CD4-positive, alpha-beta memory T cell (primary cell): ENCODE data around the gene MARK4. TPM values are rescaled to one million over a fixed set of nuclear protein-coding genes. Genes with fewer than 3 reads are reported as not detected.
A peak's percentile ranks its signal among the peaks of the same experiment; 100 is the strongest.

Experiments used
- CTCF ChIA-PET: fragments of 350-600 bp; sonication (Branson Sonifier 250); formaldehyde crosslinking; loops from one replicate; lab custom pipeline; 2021; ENCODE audit warnings: inconsistent platforms; ENCODE audit not compliant: partially characterized antibody; lab: Charles Lee
- POLR2A ChIA-PET: fragments of 350-600 bp; sonication (Branson Sonifier 250); formaldehyde crosslinking; loops from one replicate; lab custom pipeline; 2021; ENCODE audit not compliant: partially characterized antibody; lab: Charles Lee
- DNase-seq, 5 donors: peaks; one replicate each; pipeline versions ENCODE4 v3.0.0 to v3.0.0-alpha.2; 2020 to 2022; ENCODE audit warnings: mixed read lengths in 1 of 5
- H3K27ac ChIP-seq: one replicate; pipeline ENCODE4 v1.7.0; 2013; ENCODE audit warnings: low read depth, low read length
- H3K27me3 ChIP-seq: 2 replicates; pipeline ENCODE4 v1.7.0; 2013; ENCODE audit warnings: mild to moderate bottlenecking, low read length, moderate library complexity; ENCODE audit not compliant: insufficient read depth
- H3K36me3 ChIP-seq: 2 replicates; pipeline ENCODE4 v1.7.0; 2013; ENCODE audit warnings: mild to moderate bottlenecking, low read length, moderate library complexity; ENCODE audit not compliant: insufficient read depth
- H3K4me1 ChIP-seq: 2 replicates; pipeline ENCODE4 v1.7.0; 2013; ENCODE audit warnings: mild to moderate bottlenecking, low read length, moderate library complexity; ENCODE audit not compliant: insufficient read depth
- H3K4me3 ChIP-seq, 2 donors: one replicate each; pipeline ENCODE4 v1.7.0; 2013; ENCODE audit warnings: low read length in 2 of 2, mild to moderate bottlenecking in 1 of 2
- H3K9me3 ChIP-seq, 2 donors: one replicate each; pipeline ENCODE4 v1.7.0; 2013; ENCODE audit warnings: low read length in 2 of 2, control low read depth in 1 of 2; ENCODE audit not compliant: control insufficient read depth in 1 of 2
- H3K27ac Mint-ChIP-seq, 7 donors: one replicate each; pipeline ENCODE4 v1.8.0; 2020 to 2021; ENCODE audit warnings: mixed read lengths in 7 of 7, mild to moderate bottlenecking in 6 of 7, inconsistent platforms in 3 of 7, moderate library complexity in 3 of 7
- H3K27me3 Mint-ChIP-seq, 2 donors: one replicate each; pipeline ENCODE4 v1.8.0; 2020 to 2021; ENCODE audit warnings: mixed read lengths in 2 of 2
- H3K36me3 Mint-ChIP-seq, 2 donors: one replicate each; pipeline ENCODE4 v1.8.0; 2020 to 2021; ENCODE audit warnings: mixed read lengths in 2 of 2, inconsistent platforms in 1 of 2, mild to moderate bottlenecking in 1 of 2
- H3K4me1 Mint-ChIP-seq, 4 donors: one replicate each; pipeline ENCODE4 v1.8.0; 2020 to 2021; ENCODE audit warnings: mixed read lengths in 4 of 4, mild to moderate bottlenecking in 1 of 4
- H3K4me3 Mint-ChIP-seq, 8 donors: one replicate each; pipeline ENCODE4 v1.8.0; 2020 to 2021; ENCODE audit warnings: mixed read lengths in 8 of 8, mild to moderate bottlenecking in 7 of 8, moderate library complexity in 6 of 8, inconsistent platforms in 3 of 8
- H3K9me3 Mint-ChIP-seq, 8 donors: one replicate each; pipeline ENCODE4 v1.8.0; 2020 to 2021; ENCODE audit warnings: mixed read lengths in 8 of 8, mild to moderate bottlenecking in 5 of 8, inconsistent platforms in 3 of 8, moderate library complexity in 1 of 8
- intact Hi-C: fragments of 100-400 bp; cut with micrococcal nuclease; formaldehyde crosslinking; loops from one replicate; pipeline ENCODE4 v1.15.1; 2023
- polyA plus RNA-seq, 2 donors: library from polyadenylated mRNA; unstranded; fragments of 300-500 nt; fragmentation: Illumina TruSeq; gene quantifications; one replicate each; pipeline ENCODE4 v1.2.3, GENCODE V29; 2021
- total RNA-seq, 2 experiments: library from RNA; stranded (reverse); gene quantifications; one replicate each; pipeline ENCODE4 v1.2.3, GENCODE V29; 2021

MARK4 gene
- total and polyA plus RNA-seq, 4 experiments from 2014 or later: 0.11 to 25.2 (median 13.0) TPM

- intact Hi-C loops: no loop called here
- Mint-ChIP-seq H3K27me3 (no peaks in the 10 kb centered on the region), H3K36me3 (peaks cover 0 to 4% of the 10 kb centered on the region in 2 donors), H3K4me3 (peak overlapping the region; percentile 72 to 94 (median 83)), H3K9me3 (no peaks in the 10 kb centered on the region), H3K4me1 (peaks cover 21 to 49% (median 33%) of the 10 kb centered on the region in 4 donors), H3K27ac (peak overlapping the region in 6 of 7 donors; percentile 65 to 92 (median 82))
- Histone ChIP-seq H3K27me3 (no peaks in the 10 kb centered on the region), H3K27ac (peak overlapping the region; percentile 49), H3K36me3 (no peaks in the 10 kb centered on the region), H3K4me1 (peaks cover 50% of the 10 kb centered on the region), H3K9me3 (no peaks in the 10 kb centered on the region), H3K4me3 (peak overlapping the region; percentile 17 to 55)
- DNase-seq: peak in 2 of 5 donors; percentile 7 to 12
- ChIA-PET CTCF (no interaction called here), POLR2A (interaction anchor here (0.5 kb wide), 1 partner anchor 74 kb away, joined by 3 read pairs; the partner anchor contains the start of gene TRAPPC6A)
These were observed 632 bp downstream of the MARK4 start for GRCh38 chr19:45251452-45252354.

DNA sequence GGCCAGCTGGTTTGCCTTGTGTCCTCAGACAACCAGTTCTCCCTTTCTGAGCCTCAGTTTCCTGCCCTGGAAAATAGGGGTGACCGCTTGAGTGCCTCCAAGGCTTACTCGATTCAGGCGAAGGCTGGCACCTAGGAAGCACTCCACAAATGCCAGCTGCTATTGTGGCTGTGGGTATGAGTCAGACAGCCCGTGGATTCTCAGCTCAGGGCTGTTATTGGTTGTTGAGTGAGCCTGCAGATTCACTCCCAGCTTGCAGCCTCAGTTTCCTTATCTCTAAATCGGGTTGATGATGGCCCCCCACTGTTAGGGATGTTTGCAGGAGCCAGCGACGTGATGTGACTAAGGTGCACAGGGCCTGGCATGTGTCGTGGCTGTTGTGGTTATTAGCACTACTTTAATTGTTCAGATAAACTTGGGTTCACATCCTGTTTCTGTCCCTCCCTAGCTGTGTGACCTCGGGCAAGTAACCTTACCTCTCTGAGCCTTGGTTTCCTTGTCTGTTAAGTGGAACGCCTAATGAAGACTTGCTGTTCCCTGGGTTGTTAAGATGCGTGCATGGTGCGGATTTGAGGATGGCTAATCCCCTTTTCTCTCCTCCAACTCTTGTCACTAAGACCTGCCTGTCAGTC is 2.4 kb downstream of the MARK4 start:
- H3K36me3 Mint-ChIP-seq: peaks cover 3 to 4% of the 10 kb centered on the region in 2 donors
- peak overlapping the region in 6 of 7 donors; percentile 37 to 95 (median 89) for H3K27ac Mint-ChIP-seq
- peak overlapping the region; percentile 49 for H3K27ac ChIP-seq
- H3K36me3 ChIP-seq: no peaks in the 10 kb centered on the region
- H3K4me3 ChIP-seq: no peak overlapping the region
- H3K27me3 ChIP-seq: no peaks in the 10 kb centered on the region
- intact Hi-C loops: no loop called here
- H3K4me1 Mint-ChIP-seq: peaks cover 21 to 49% (median 32%) of the 10 kb centered on the region in 4 donors
- peaks cover 47% of the 10 kb centered on the region for H3K4me1 ChIP-seq
- ChIA-PET CTCF (interaction anchor here (1.2 to 1.5 kb wide), 2 partner anchors 10 to 194 kb away, joined by 3 read pairs; no protein-coding TSS in a partner anchor), POLR2A (no interaction called here)
- peak overlapping the region; percentile 46 to 94 (median 79) for H3K4me3 Mint-ChIP-seq
- no peaks in the 10 kb centered on the region for H3K27me3 Mint-ChIP-seq
- H3K9me3 ChIP-seq: no peaks in the 10 kb centered on the region
- no peaks in the 10 kb centered on the region for H3K9me3 Mint-ChIP-seq
- peak in 1 of 5 donors; percentile 6 for DNase-seq

DNA sequence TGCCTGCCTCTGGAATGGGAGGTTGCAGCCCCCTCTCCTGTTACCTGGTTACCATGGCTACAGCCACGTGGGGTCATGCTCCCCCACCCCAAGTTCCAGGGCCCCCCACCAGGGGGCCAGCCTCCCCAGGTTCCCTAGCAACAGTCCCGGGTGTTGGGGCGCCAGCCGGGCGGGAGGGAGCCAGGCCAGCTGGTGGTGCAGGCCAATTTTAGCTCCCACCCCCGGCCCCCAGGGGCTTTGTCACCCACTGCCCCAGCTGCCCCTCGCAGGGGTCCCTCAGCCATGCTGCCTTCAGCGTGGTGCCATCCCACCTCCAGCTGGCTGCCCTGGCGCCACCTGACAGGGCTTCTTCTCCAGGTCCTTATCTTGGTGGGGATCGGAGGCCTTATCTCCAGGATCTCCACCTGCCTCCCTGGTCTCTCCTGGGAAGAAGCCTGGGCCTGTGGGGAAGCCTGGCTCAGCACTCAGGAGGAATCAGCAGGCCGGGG is 3.0 kb downstream of the MARK4 start:
- H3K27ac ChIP-seq: no peak overlapping the region

GRCh38 chr19:45255611-45256157 is 4.6 kb downstream of the MARK4 start:
- Mint-ChIP-seq H3K9me3 (no peaks in the 10 kb centered on the region), H3K36me3 (peaks cover 3 to 4% of the 10 kb centered on the region in 2 donors), H3K4me3 (peak overlapping the region in 1 of 8 donors; percentile 20), H3K27me3 (no peaks in the 10 kb centered on the region), H3K27ac (no peak overlapping the region), H3K4me1 (peaks cover 20 to 43% (median 28%) of the 10 kb centered on the region in 4 donors)
- Histone ChIP-seq H3K4me3 (no peak overlapping the region), H3K27me3 (no peaks in the 10 kb centered on the region), H3K9me3 (no peaks in the 10 kb centered on the region), H3K4me1 (peaks cover 34% of the 10 kb centered on the region), H3K36me3 (no peaks in the 10 kb centered on the region), H3K27ac (no peak overlapping the region)
- intact Hi-C loops: no loop called here
- DNase-seq: no peak
- POLR2A ChIA-PET: no interaction called here
- CTCF ChIA-PET: no interaction called here

More for the DNA sequence above, 3.0 kb downstream of the MARK4 start:
- CTCF ChIA-PET: interaction anchor here (1.5 kb wide), 1 partner anchor 194 kb away, joined by 3 read pairs; no protein-coding TSS in a partner anchor
- Mint-ChIP-seq H3K4me1 (peaks cover 21 to 45% (median 31%) of the 10 kb centered on the region in 4 donors), H3K27ac (peak overlapping the region in 5 of 7 donors; percentile 37 to 92 (median 84)), H3K4me3 (peak overlapping the region in 7 of 8 donors; percentile 15 to 94 (median 72)), H3K9me3 (no peaks in the 10 kb centered on the region), H3K36me3 (peaks cover 3 to 4% of the 10 kb centered on the region in 2 donors), H3K27me3 (no peaks in the 10 kb centered on the region)
- no peak overlapping the region for H3K4me3 ChIP-seq
- DNase-seq: peak in 3 of 5 donors; percentile 5 to 45 (median 6)
- intact Hi-C loops: no loop called here
- H3K27me3 ChIP-seq: no peaks in the 10 kb centered on the region
- peaks cover 42% of the 10 kb centered on the region for H3K4me1 ChIP-seq
- no peaks in the 10 kb centered on the region for H3K36me3 ChIP-seq
- no peaks in the 10 kb centered on the region for H3K9me3 ChIP-seq
- POLR2A ChIA-PET: no interaction called here

- H3K4me3 ChIP-seq: no peak overlapping the region
- no peak overlapping the region for H3K27ac ChIP-seq
- Mint-ChIP-seq H3K4me3 (no peak overlapping the region), H3K9me3 (no peaks in the 10 kb centered on the region), H3K4me1 (peaks cover 21 to 39% (median 26%) of the 10 kb centered on the region in 4 donors), H3K27ac (peak overlapping the region in 2 of 7 donors; percentile 34 to 65), H3K36me3 (peaks cover 3 to 6% of the 10 kb centered on the region in 2 donors), H3K27me3 (no peaks in the 10 kb centered on the region)
- no peaks in the 10 kb centered on the region for H3K27me3 ChIP-seq
- no peaks in the 10 kb centered on the region for H3K36me3 ChIP-seq
- intact Hi-C loops: no loop called here
- H3K4me1 ChIP-seq: peaks cover 33% of the 10 kb centered on the region
- ChIA-PET POLR2A (no interaction called here), CTCF (no interaction called here)
- DNase-seq: no peak
- H3K9me3 ChIP-seq: no peaks in the 10 kb centered on the region
These were observed 5.8 kb downstream of the MARK4 start for GRCh38 chr19:45256836-45257235.

DNA sequence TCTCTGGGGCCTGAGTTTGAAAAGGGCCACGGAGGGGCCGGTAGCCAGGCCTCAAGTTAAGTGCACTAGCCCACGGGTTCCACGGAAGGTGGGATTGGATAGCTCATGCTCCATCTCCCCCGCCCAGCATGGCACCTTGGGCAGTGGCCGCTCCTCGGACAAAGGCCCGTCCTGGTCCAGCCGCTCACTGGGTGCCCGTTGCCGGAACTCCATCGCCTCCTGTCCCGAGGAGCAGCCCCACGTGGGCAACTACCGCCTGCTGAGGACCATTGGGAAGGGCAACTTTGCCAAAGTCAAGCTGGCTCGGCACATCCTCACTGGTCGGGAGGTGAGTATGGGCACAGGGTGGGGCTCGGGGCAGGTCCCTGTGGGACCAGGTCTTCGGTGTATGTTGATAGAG is 7.8 kb downstream of the MARK4 start:
- Histone ChIP-seq H3K4me3 (no peak overlapping the region), H3K27ac (no peak overlapping the region), H3K36me3 (no peaks in the 10 kb centered on the region), H3K9me3 (no peaks in the 10 kb centered on the region), H3K4me1 (peaks cover 13% of the 10 kb centered on the region), H3K27me3 (no peaks in the 10 kb centered on the region)
- Mint-ChIP-seq H3K27ac (no peak overlapping the region), H3K36me3 (peaks cover 3 to 4% of the 10 kb centered on the region in 2 donors), H3K4me3 (no peak overlapping the region), H3K4me1 (peaks cover 7 to 19% (median 9%) of the 10 kb centered on the region in 4 donors), H3K27me3 (no peaks in the 10 kb centered on the region), H3K9me3 (no peaks in the 10 kb centered on the region)
- no peak for DNase-seq
- ChIA-PET CTCF (no interaction called here), POLR2A (no interaction called here)
- intact Hi-C loops: no loop called here
